ENCODE measurements around the gene MATN1. TPM values are rescaled to one million over a fixed set of nuclear protein-coding genes. Genes with fewer than 3 reads are reported as not detected.

Gene MATN1
- total RNA-seq, 1 experiment from 2014 or later = 0.47 TPM

- H3K27me3 Mint-ChIP-seq (ENCODE audit: insufficient read depth, unreplicated experiment) = no peaks in the 10 kb centered on the region
- CTCF ChIA-PET = interaction anchor here (0.8 kb wide), 1 partner anchor 15 kb away, joined by 3 read pairs; no protein-coding TSS in a partner anchor
- H3K4me1 Mint-ChIP-seq (ENCODE audit: insufficient read depth, unreplicated experiment) = no peaks in the 10 kb centered on the region
- no peak overlapping the region for H3K4me3 Mint-ChIP-seq (ENCODE audit: unreplicated experiment)
- intact Hi-C loops (cut with micrococcal nuclease) = no loop called here
- POLR2A ChIA-PET = no interaction called here
- no peaks in the 10 kb centered on the region for H3K9me3 Mint-ChIP-seq (ENCODE audit: unreplicated experiment)
- no TSS peak for BruUV-seq (replicated peaks)
- TF ChIP-seq CTCF (IDR thresholded peaks at IDR 0.05; ENCODE audit: unreplicated experiment) = no peak
- H3K27ac Mint-ChIP-seq (ENCODE audit: low read depth, unreplicated experiment) = no peak overlapping the region
- no peak for DNase-seq (ENCODE audit: unreplicated experiment)
- peaks cover 11% of the 10 kb centered on the region for H3K36me3 Mint-ChIP-seq (ENCODE audit: insufficient read depth, unreplicated experiment)
Measured at GRCh38 chr1:30734106-30734505, 10.7 kb upstream of the MATN1 start.

- no peak overlapping the region for H3K4me3 Mint-ChIP-seq (ENCODE audit: unreplicated experiment)
- intact Hi-C loops (cut with micrococcal nuclease) = no loop called here
- TF ChIP-seq CTCF (IDR thresholded peaks at IDR 0.05; ENCODE audit: unreplicated experiment) = no peak
- no peaks in the 10 kb centered on the region for H3K4me1 Mint-ChIP-seq (ENCODE audit: insufficient read depth, unreplicated experiment)
- DNase-seq (ENCODE audit: unreplicated experiment) = no peak
- no TSS peak for BruUV-seq (replicated peaks)
- H3K36me3 Mint-ChIP-seq (ENCODE audit: insufficient read depth, unreplicated experiment) = peaks cover 7% of the 10 kb centered on the region
- H3K27me3 Mint-ChIP-seq (ENCODE audit: insufficient read depth, unreplicated experiment) = no peaks in the 10 kb centered on the region
- POLR2A ChIA-PET = interaction anchor here (0.9 to 1.2 kb wide), 3 partner anchors 15 to 87 kb away, joined by 3 to 5 read pairs (median 3); no protein-coding TSS in a partner anchor
- H3K9me3 Mint-ChIP-seq (ENCODE audit: unreplicated experiment) = no peaks in the 10 kb centered on the region
- H3K27ac Mint-ChIP-seq (ENCODE audit: low read depth, unreplicated experiment) = no peak overlapping the region
- CTCF ChIA-PET = no interaction called here
Measured at GRCh38 chr1:30733493-30733892, 10.1 kb upstream of the MATN1 start.

DNA sequence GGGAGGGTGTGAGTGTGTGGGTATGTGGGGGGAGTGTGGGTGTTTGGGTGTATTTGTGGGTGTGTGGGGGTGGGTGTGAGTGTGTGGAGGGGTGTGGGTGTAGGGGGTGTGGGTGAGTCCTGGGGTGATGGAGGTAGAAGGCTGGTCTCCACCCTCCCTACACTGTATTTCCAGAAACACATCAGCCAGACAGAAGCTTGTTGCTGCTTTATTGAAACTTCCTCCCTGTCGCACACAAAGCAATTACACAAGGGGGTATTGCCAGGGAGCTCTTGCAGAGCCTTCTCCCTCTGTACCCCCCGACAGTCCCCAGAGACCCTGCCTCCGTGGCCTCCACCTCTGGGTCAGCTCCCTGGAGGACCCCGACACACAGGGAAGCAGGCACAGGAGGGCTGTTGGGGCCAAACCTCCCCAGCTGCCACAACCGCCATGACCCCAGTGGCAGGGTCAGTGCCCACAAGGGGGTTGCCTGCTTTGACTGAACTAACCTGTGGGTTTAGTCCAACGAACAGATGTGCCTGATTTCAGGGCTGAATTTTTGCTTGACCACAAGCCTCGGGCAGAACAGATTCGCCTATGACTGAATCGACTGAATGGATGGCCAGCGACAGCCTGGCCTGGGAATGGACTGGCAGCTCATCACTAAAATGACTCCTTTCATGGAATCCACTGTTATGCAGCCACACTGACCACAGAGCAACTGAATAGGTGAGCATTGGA, 9.1 kb upstream of the MATN1 start:
- Mint-ChIP-seq H3K4me1 (ENCODE audit: insufficient read depth, unreplicated experiment) (no peaks in the 10 kb centered on the region), H3K4me3 (ENCODE audit: unreplicated experiment) (no peak overlapping the region), H3K27ac (ENCODE audit: low read depth, unreplicated experiment) (no peak overlapping the region), H3K36me3 (ENCODE audit: insufficient read depth, unreplicated experiment) (peaks cover 13% of the 10 kb centered on the region), H3K27me3 (ENCODE audit: insufficient read depth, unreplicated experiment) (no peaks in the 10 kb centered on the region), H3K9me3 (ENCODE audit: unreplicated experiment) (no peaks in the 10 kb centered on the region)
- no peak for TF ChIP-seq CTCF (IDR thresholded peaks at IDR 0.05; ENCODE audit: unreplicated experiment)
- TSS peak; percentile 67 for BruUV-seq (replicated peaks)
- ChIA-PET CTCF (interaction anchor here (0.8 to 1.1 kb wide), 3 partner anchors 12 to 1019 kb away, joined by 4 to 6 read pairs (median 4); no protein-coding TSS in a partner anchor), POLR2A (interaction anchor here (0.8 to 1.2 kb wide), 4 partner anchors 10 to 89 kb away, joined by 3 to 5 read pairs (median 3); no protein-coding TSS in a partner anchor)
- no peak for DNase-seq (ENCODE audit: unreplicated experiment)
- intact Hi-C loops (cut with micrococcal nuclease) = no loop called here

DNA sequence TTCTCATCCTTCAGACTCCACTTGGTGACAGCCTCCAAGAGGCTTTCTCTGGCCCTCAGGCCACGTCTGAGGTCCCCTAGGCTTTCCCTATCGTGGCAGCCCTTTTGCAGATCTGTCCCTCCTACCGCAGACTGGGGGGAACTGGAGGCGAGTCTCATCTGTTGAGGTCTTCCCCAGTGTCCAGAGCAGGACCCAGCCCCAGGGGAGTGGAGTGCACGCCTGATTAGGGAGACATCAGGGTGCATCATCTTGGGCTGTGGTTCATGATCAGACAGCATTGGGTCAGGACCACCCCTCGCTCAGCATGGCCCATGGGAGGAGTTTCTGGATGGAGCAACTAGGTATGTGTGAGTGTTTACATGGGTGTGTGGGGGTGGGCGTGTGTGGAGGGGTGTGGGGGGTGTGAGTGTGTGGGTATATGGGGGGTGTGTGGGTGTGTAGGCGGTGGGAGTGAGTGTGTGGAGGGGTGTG, 8.5 kb upstream of the MATN1 start:
- Mint-ChIP-seq H3K27ac (ENCODE audit: low read depth, unreplicated experiment) (no peak overlapping the region), H3K4me1 (ENCODE audit: insufficient read depth, unreplicated experiment) (no peaks in the 10 kb centered on the region), H3K9me3 (ENCODE audit: unreplicated experiment) (no peaks in the 10 kb centered on the region), H3K4me3 (ENCODE audit: unreplicated experiment) (no peak overlapping the region), H3K36me3 (ENCODE audit: insufficient read depth, unreplicated experiment) (peaks cover 18% of the 10 kb centered on the region), H3K27me3 (ENCODE audit: insufficient read depth, unreplicated experiment) (no peaks in the 10 kb centered on the region)
- CTCF ChIA-PET = interaction anchor here (0.8 to 4.3 kb wide), 2 partner anchors 12 to 1019 kb away, joined by 6 to 33 read pairs; no protein-coding TSS in a partner anchor
- DNase-seq (ENCODE audit: unreplicated experiment) = no peak
- POLR2A ChIA-PET = no interaction called here
- no peak for TF ChIP-seq CTCF (IDR thresholded peaks at IDR 0.05; ENCODE audit: unreplicated experiment)
- no TSS peak for BruUV-seq (replicated peaks)
- intact Hi-C loops (cut with micrococcal nuclease) = no loop called here
